Hair follicle dermal papilla cell (primary cell): Measurements from ENCODE around the gene MTX3. TPM values are rescaled to one million over a fixed set of nuclear protein-coding genes. Genes with fewer than 3 reads are reported as not detected.

Experiments used
- small RNA-seq: library from RNA; depleted of rRNA; stranded (forward); fragments of <200 nt; gene quantifications from one replicate; pipeline ENCODE3, GENCODE V24; 2012
- total RNA-seq: library from RNA; depleted of rRNA; stranded (reverse); fragments of >200 nt; gene quantifications from 2 replicates; pipeline ENCODE4 v1.2.3, GENCODE V29; 2012

MTX3 gene, protein sequence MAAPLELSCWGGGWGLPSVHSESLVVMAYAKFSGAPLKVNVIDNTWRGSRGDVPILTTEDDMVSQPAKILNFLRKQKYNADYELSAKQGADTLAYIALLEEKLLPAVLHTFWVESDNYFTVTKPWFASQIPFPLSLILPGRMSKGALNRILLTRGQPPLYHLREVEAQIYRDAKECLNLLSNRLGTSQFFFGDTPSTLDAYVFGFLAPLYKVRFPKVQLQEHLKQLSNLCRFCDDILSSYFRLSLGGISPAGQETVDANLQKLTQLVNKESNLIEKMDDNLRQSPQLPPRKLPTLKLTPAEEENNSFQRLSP
- total RNA-seq = 21.0 and 23.2 TPM in 2 replicates

DNA sequence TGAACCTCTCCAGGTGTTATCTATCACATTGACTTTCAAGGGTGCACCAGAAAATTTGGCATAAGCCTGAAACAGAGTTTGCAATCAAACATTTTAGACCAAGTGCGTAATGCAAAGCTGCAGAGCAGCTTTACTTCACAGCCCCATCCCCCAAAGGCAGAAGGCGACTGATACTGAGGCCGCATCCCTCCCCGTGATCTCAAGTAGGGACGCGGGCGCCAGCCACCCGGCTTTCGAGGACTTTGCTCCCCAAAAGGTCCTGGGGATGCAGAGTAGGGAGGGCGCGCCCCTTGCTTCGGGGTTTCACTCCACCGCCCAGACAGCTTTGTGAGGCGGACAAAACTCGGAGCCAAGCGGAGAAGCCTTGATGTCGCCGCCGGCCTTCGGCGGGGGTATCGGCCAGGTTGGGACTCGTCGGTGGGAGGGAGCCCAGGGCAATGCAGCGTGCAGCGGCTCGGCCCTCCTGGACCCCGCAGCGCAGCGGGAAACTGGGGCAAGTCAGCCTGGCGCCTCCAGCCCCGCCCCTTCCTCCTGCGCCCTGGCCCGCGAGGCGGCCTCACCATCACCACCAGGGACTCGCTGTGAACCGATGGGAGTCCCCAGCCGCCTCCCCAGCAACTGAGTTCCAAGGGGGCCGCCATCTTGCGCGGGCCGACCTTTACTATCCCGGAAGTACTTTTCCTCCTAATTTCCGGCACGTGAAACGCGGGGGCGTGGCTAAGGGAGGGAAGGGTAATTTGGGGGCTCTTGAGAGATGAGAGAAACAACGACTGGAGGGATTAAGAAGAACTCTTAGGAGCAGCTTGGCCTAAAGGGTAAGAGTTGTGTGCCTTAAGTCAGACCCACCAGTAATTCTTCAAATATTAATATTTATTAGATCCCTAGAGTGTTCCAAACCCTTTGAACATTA lies at the start of gene MTX3:
Gene MTX3 (minus strand): TSS at position 665 of the 910 bp plus-strand sequence. CDS start 24 bp downstream, at position 641.

GRCh38 chr5:80034962-80035821 lies 44.1 kb upstream of the MTX3 start, which contains the start of gene THBS4:
Gene THBS4, plus strand, starts transcription at chr5:80035348. Its CDS starts 190 bp downstream, at chr5:80035538.

Small RNA genes within 50 kb of the gene (small RNA-seq; reads per million reads assigned to genes)
- gene TRMT112P2 = not detected

Other genes with a start within 250 kb of the MTX3 start
- 3.9 and 5.0 TPM in 2 replicates for gene THBS4, start 44.1 kb upstream of the MTX3 start, total RNA-seq